Subcutaneous adipose tissue (tissue), 4 donors: ENCODE measurements around the gene VPS41. TPM values are rescaled to one million over a fixed set of nuclear protein-coding genes. Genes with fewer than 3 reads are reported as not detected.

Experiments used
- CTCF ChIP-seq: fragments of 450-650 bp; IDR thresholded peaks from one replicate; pipeline ENCODE4 v1.5.1; 2016; ENCODE audit warnings: low read depth, mild to moderate bottlenecking, control low read depth, antibody characterized with exemption, moderate library complexity
- total RNA-seq, 4 donors: library from RNA; depleted of rRNA; stranded (reverse); fragments of >200 nt; gene quantifications; one replicate each; pipeline ENCODE4 v1.1.0, GENCODE V29; 2016

The VPS41 gene
- total RNA-seq, 4 donors from 2014 or later: 41.9 to 61.8 (median 55.0) TPM

- no peak for TF ChIP-seq CTCF
These were observed 172.9 kb downstream of the VPS41 start for GRCh38 chr7:38736138-38736537.

- no peak for TF ChIP-seq CTCF
These were observed 177.8 kb downstream of the VPS41 start for GRCh38 chr7:38731215-38731614.

DNA sequence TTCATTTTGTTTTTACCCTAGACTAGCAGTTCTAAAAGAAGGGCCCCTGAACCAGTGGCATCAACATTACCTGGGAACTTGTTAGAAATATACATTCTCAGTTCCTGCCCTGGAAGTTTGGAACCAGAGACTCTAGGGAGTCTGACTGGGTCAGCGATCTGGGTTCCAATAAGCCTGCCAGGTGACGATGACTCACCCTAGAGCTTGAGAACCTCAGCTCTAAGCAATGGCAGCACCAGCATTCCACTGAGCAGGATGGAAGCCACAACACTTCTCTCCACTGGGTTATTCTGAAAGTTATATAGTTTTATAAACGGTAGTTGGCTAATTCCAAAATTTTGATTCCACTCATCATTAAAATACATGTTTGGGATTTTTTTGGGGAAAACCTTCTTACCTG is 180.8 kb downstream of the VPS41 start:
- no peak for TF ChIP-seq CTCF

GRCh38 chr7:38727184-38727940 is 181.6 kb downstream of the VPS41 start:
- no peak for TF ChIP-seq CTCF

DNA sequence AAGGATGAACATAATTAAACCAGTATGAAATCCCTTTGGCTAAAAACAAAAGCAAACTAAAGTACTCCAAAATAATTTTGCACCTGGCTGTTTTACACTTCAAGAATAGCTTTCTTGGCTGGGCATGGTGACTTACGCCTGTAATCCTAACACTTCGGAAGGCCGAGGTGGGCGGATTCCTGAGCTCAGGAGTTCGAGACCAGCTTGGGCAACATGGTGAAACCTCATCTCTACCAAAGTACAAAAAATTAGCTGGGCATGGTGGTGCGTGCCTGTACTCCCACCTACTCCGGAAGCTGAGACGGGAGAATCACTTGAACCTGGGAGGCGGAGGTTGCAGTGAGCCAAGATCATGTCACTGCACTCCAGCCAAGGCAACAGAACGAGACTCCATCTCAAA is 185.7 kb downstream of the VPS41 start:
- TF ChIP-seq CTCF: no peak

DNA sequence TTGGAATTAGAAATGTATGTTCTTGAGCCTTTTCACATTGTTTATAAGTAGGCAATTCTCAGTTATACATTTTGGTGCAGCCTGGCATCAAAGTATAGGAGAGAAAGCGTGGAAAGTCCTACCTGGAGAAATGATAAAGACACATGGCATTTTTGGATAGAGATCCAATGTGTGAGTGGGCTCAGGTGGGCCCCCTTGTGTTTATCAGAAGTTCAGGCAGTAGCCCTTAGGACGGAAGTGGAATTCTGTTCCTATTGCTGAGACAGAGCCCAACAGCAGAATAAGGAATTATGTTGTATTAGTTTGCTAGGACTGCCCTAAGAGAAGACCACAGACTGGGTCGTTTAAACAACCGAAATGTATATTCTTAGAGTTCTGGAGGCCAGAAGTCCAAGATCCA is 192.6 kb downstream of the VPS41 start:
- TF ChIP-seq CTCF: no peak

DNA sequence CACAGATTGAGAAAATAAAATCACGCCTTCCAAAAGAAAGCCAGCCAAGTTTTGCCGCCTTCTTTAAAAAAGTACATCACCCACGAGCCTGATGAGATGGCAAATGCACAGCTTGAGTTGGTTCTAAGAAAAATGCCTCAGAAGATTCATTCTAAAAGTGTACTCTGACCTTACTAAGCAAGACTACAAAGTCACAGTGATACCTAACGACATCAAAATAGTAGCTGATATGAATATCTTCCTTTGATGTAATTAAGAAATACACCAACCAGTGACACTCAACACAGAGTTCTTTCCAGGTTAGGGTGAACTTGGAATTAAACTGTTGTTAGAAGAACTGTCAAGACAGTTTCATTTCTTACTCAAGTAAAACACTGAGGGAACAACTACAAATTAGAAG is 199.9 kb downstream of the VPS41 start:
- TF ChIP-seq CTCF: no peak
